PC-9 (cell line): ENCODE measurements around the gene PROCR. TPM values are rescaled to one million over a fixed set of nuclear protein-coding genes. Genes with fewer than 3 reads are reported as not detected.
"Not testable (repeated sequence)": the region's sequence is repeated elsewhere in the genome, so short reads cannot be mapped to it uniquely, and the experiment has no call there.

Source experiments
- BruUV-seq: library from RNA; stranded (reverse); fragments of 400-500 nt; replicated peaks from 2 replicates; lab custom pipeline; 2021; lab: Mats Ljungman, UMichigan
- CTCF ChIA-PET: fragments of 300-600 bp; sonication (Branson Sonifier 250); formaldehyde crosslinking; loops from one replicate; lab custom pipeline; 2022; ENCODE audit warnings: antibody characterized with exemption; lab: Charles Lee
- POLR2A ChIA-PET: fragments of 300-600 bp; sonication (Branson Sonifier 250); formaldehyde crosslinking; loops from one replicate; lab custom pipeline; 2022; ENCODE audit warnings: antibody characterized with exemption; ENCODE audit not compliant: unreplicated experiment; lab: Charles Lee
- DNase-seq, 2 experiments: peaks; one replicate each; pipeline versions ENCODE4 v3.0.0 to v3.0.0-alpha.2; 2015 to 2022; ENCODE audit warnings: mixed read lengths in 1 of 2
- H2AFZ ChIP-seq: fragments of 200-600 bp; sonication (generic); 2 replicates; pipeline ENCODE4 v1.8.1; 2017; ENCODE audit warnings: antibody characterized with exemption
- H3F3A ChIP-seq: fragments of 200-600 bp; sonication (generic); 2 replicates; pipeline ENCODE4 v1.8.1; 2017; ENCODE audit warnings: antibody characterized with exemption, mild to moderate bottlenecking, low read depth; ENCODE audit not compliant: insufficient read depth
- H3K27ac ChIP-seq: fragments of 200-600 bp; sonication (generic); 2 replicates; pipeline ENCODE4 v1.6.1; 2016; ENCODE audit warnings: mixed run types
- H3K27me3 ChIP-seq: fragments of 200-600 bp; sonication (generic); 2 replicates; pipeline ENCODE4 v1.6.1; 2016; ENCODE audit warnings: low read depth, mixed run types; ENCODE audit not compliant: insufficient read depth
- H3K36me3 ChIP-seq: fragments of 200-600 bp; sonication (generic); 2 replicates; pipeline ENCODE4 v1.6.1; 2016; ENCODE audit warnings: low read depth, mixed run types
- H3K4me1 ChIP-seq: fragments of 200-600 bp; sonication (generic); replicated peaks from 2 replicates; pipeline ENCODE4 v1.6.1; 2016; ENCODE audit warnings: mixed run types; ENCODE audit not compliant: insufficient read depth
- H3K4me2 ChIP-seq: fragments of 200-600 bp; sonication (generic); 2 replicates; pipeline ENCODE4 v1.6.1; 2017; ENCODE audit warnings: mixed run types
- H3K4me3 ChIP-seq: fragments of 200-600 bp; sonication (generic); 2 replicates; pipeline ENCODE4 v1.6.1; 2016; ENCODE audit warnings: mixed run types
- H3K79me2 ChIP-seq: fragments of 200-600 bp; sonication (generic); 2 replicates; pipeline ENCODE4 v1.6.1; 2017; ENCODE audit warnings: low read depth, mixed run types
- H3K9me2 ChIP-seq: fragments of 200-600 bp; sonication (generic); 2 replicates; pipeline ENCODE4 v1.8.1; 2017; ENCODE audit warnings: mild to moderate bottlenecking; ENCODE audit not compliant: insufficient read depth
- H3K9me3 ChIP-seq: fragments of 200-600 bp; sonication (generic); 2 replicates; pipeline ENCODE4 v1.8.1; 2016; ENCODE audit warnings: low read depth; ENCODE audit not compliant: insufficient read depth
- H4K20me1 ChIP-seq: fragments of 200-600 bp; sonication (generic); 2 replicates; pipeline ENCODE4 v1.8.1; 2017; ENCODE audit not compliant: insufficient read depth
- CTCF ChIP-seq: fragments of 200-600 bp; sonication (generic); conservative IDR thresholded peaks from 2 replicates; pipeline ENCODE4 v1.6.1; 2017; ENCODE audit warnings: mixed run types, antibody characterized with exemption, mild to moderate bottlenecking, moderate library complexity
- EZH2 ChIP-seq: fragments of 200-600 bp; sonication (generic); IDR thresholded peaks from 2 replicates; pipeline ENCODE4 v1.8.0; 2017; ENCODE audit warnings: antibody characterized with exemption, low read depth
- intact Hi-C: fragments of 100-400 bp; cut with micrococcal nuclease; formaldehyde crosslinking; loops from one replicate; pipeline ENCODE4 v1.10.0; 2022; ENCODE audit not compliant: unreplicated experiment
- total RNA-seq: library from RNA; stranded (reverse); gene quantifications from 2 replicates; pipeline ENCODE4 v1.2.3, GENCODE V29; 2021

PROCR gene
- total RNA-seq, 1 experiment from 2014 or later, result 7.5 TPM

DNA sequence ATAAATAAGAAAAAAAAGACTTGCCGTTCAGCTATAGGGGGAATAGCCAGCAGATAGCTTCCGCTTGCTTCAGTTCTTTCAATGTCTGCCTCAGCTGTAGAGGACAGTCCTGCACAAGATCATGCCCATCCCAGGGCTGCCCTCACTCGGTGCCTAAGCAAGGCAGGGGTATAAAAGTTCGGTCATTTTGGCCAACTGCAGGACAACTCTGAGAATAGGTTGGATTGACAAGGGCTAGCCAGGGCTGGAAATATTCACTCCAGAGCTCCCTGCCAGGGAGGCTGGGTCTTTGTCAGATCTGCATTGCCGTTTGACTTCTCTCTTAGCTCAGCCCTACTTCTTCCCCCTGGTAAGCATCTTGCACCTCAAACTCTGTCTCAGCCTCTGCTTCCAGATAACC is 8.4 kb downstream of the PROCR start:
- ChIA-PET POLR2A (interaction anchor here (0.7 kb wide), 1 partner anchor 889 kb away, joined by 3 read pairs; no protein-coding TSS in a partner anchor), CTCF (interaction anchor here (0.5 to 0.6 kb wide), 2 partner anchors 18 to 84 kb away, joined by 3 to 8 read pairs; no protein-coding TSS in a partner anchor)
- intact Hi-C loops, result no loop called here
- Histone ChIP-seq H3K4me3 (no peak overlapping the region), H3K79me2 (no peaks in the 10 kb centered on the region), H3K27me3 (no peaks in the 10 kb centered on the region), H4K20me1 (no peaks in the 10 kb centered on the region), H3K4me1 (no peaks in the 10 kb centered on the region), H3K36me3 (no peaks in the 10 kb centered on the region), H3K27ac (no peak overlapping the region), H2AFZ (no peak overlapping the region), H3F3A (no peaks in the 10 kb centered on the region), H3K9me2 (no peaks in the 10 kb centered on the region), H3K9me3 (no peaks in the 10 kb centered on the region), H3K4me2 (no peak overlapping the region)
- DNase-seq, result no peak
- BruUV-seq, result no TSS peak
- TF ChIP-seq EZH2 (no peak), CTCF (no peak)

GRCh38 chr20:35181731-35182130 is 9.9 kb downstream of the PROCR start:
- no peak for TF ChIP-seq EZH2
- TF ChIP-seq CTCF, result no peak
- H3K79me2 ChIP-seq, result no peaks in the 10 kb centered on the region
- no peaks in the 10 kb centered on the region for H3K4me1 ChIP-seq
- H3F3A ChIP-seq, result no peaks in the 10 kb centered on the region
- intact Hi-C loops, result no loop called here
- ChIA-PET CTCF (no interaction called here), POLR2A (no interaction called here)
- H3K9me3 ChIP-seq, result no peaks in the 10 kb centered on the region
- no peak overlapping the region for H2AFZ ChIP-seq
- no peaks in the 10 kb centered on the region for H3K9me2 ChIP-seq
- H4K20me1 ChIP-seq, result no peaks in the 10 kb centered on the region
- no peak overlapping the region for H3K4me2 ChIP-seq
- no peaks in the 10 kb centered on the region for H3K27me3 ChIP-seq
- H3K27ac ChIP-seq, result no peak overlapping the region
- no peak overlapping the region for H3K4me3 ChIP-seq
- no peak for DNase-seq
- BruUV-seq, result no TSS peak
- no peaks in the 10 kb centered on the region for H3K36me3 ChIP-seq

DNA sequence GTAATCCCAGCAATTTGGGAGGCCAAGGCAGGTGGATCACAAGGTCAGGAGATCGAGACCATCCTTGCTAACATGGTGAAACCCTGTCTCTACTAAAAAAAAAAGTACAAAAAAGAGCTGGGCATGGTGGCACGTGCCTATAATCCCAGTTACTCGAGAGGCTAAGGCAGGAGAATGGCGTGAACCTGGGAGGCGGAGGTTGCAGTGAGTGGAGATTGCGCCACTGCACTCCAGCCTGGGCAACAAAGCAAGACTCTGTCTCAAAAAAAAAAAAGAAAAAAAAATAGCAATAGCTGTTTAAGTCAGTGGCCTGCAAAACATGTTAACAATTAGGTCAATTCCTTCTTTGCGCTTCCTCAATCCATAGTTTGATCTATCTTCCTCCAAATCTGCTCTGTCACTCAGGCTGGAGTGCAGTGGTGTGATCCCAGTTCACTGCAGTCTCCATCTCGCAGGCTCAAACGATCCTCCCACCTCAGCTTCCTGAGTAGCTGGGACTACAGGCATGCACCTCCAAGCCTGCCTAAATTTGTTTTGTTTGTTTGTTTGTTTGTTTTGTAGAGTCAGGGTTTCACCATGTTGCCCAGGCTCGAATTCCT is 14.9 kb downstream of the PROCR start:
- H3K9me2 ChIP-seq, H2AFZ ChIP-seq, H3K9me3 ChIP-seq, H3K4me1 ChIP-seq, H3K79me2 ChIP-seq, CTCF ChIA-PET, intact Hi-C loops, H3K36me3 ChIP-seq, H3F3A ChIP-seq, DNase-seq, H3K27me3 ChIP-seq, H4K20me1 ChIP-seq, H3K27ac ChIP-seq, H3K4me2 ChIP-seq, H3K4me3 ChIP-seq, BruUV-seq: not testable (repeated sequence)
- POLR2A ChIA-PET, result interaction anchor here (0.8 kb wide), 1 partner anchor 20 kb away, joined by 11 read pairs; no protein-coding TSS in a partner anchor
